ENCODE results near the gene RAB11FIP5. TPM values are rescaled to one million over a fixed set of nuclear protein-coding genes. Genes with fewer than 3 reads are reported as not detected.

Gene RAB11FIP5
- total and polyA plus RNA-seq, 10 of the 15 experiments (the other 5 are each of a cell fraction or from before 2014, with no cell fraction given): 0.03 to 0.20 (median 0.06) TPM; not detected in 6

- no peaks in the 10 kb centered on the region for H3K79me2 ChIP-seq (ENCODE audit: control insufficient read depth, insufficient read depth, low read length)
- ATAC-seq (no peak), DNase-seq (ENCODE audit: low read depth, low spot score) (no peak), FAIRE-seq (no peak)
- intact Hi-C loops (cut with micrococcal nuclease; ENCODE audit: unreplicated experiment) (no loop called here), in situ Hi-C loops (cut with MboI) (no loop called here)
- H3K9me3 ChIP-seq (replicated peaks; ENCODE audit: control insufficient read depth, insufficient read depth, low read length): no peaks in the 10 kb centered on the region
- ChIA-PET SMC1A (ENCODE audit: uncharacterized antibody, unreplicated experiment) (no interaction called here), RAD21 (ENCODE audit: unreplicated experiment) (no interaction called here), CTCF (no interaction called here), POLR2A (no interaction called here)
- H4K20me1 ChIP-seq (ENCODE audit: control insufficient read depth, insufficient read depth): no peaks in the 10 kb centered on the region
- 61% methylated on average over 8 of the region's 8 CpGs for WGBS (ENCODE audit: insufficient coverage, insufficient replicate concordance, low lambda C conversion rate, missing lambda C conversion rate)
- H3K4me1 ChIP-seq (ENCODE audit: control insufficient read depth, insufficient read depth, low read length): no peaks in the 10 kb centered on the region
- no TSS peak for BruUV-seq (replicated peaks)
- H3K4me3 ChIP-seq: no peak overlapping the region
- no peak overlapping the region for H3K9ac ChIP-seq (ENCODE audit: control insufficient read depth, insufficient read depth, low read length)
- no peaks in the 10 kb centered on the region for H3K27me3 ChIP-seq (replicated peaks in 1 of 2; ENCODE audit: control insufficient read depth in 2 of 2, insufficient read depth in 2 of 2, low read length in 1 of 2)
- no peaks in the 10 kb centered on the region for H3K36me3 ChIP-seq (ENCODE audit: control insufficient read depth in 2 of 2, insufficient read depth in 2 of 2, low read length in 1 of 2)
- TF ChIP-seq PRDM15 (CRISPR knock-in tag; IDR thresholded peaks at IDR 0.05) (no peak), SP1 (IDR thresholded peaks at IDR 0.05; ENCODE audit: low read depth, low read length) (no peak), POLR2AphosphoS5 (IDR thresholded peaks at IDR 0.05; ENCODE audit: low read length) (no peak), NFXL1 (IDR thresholded peaks at IDR 0.05; ENCODE audit: borderline replicate concordance) (no peak), WRNIP1 (IDR thresholded peaks at IDR 0.05; ENCODE audit: borderline replicate concordance, low read depth, low read length) (no peak), NR2C2 (IDR thresholded peaks at IDR 0.05; ENCODE audit: borderline replicate concordance, control insufficient read depth, insufficient read length, low read depth) (no peak), E4F1 (IDR thresholded peaks at IDR 0.05; ENCODE audit: borderline replicate concordance, partially characterized antibody) (no peak), E2F4 (IDR thresholded peaks at IDR 0.05; ENCODE audit: low read depth, low read length) (no peak), CBX5 (IDR thresholded peaks at IDR 0.05; ENCODE audit: low read depth) (no peak), HDGF (IDR thresholded peaks at IDR 0.05) (no peak), BHLHE40 (IDR thresholded peaks at IDR 0.05; ENCODE audit: borderline replicate concordance in 1 of 2, low read depth in 2 of 2, low read length in 1 of 2) (no peak), SIN3A (IDR thresholded peaks at IDR 0.05; ENCODE audit: low read depth, low read length) (no peak), KLF5 (IDR thresholded peaks at IDR 0.05; ENCODE audit: partially characterized antibody) (no peak)
- TF ChIP-seq, protein P1, sequence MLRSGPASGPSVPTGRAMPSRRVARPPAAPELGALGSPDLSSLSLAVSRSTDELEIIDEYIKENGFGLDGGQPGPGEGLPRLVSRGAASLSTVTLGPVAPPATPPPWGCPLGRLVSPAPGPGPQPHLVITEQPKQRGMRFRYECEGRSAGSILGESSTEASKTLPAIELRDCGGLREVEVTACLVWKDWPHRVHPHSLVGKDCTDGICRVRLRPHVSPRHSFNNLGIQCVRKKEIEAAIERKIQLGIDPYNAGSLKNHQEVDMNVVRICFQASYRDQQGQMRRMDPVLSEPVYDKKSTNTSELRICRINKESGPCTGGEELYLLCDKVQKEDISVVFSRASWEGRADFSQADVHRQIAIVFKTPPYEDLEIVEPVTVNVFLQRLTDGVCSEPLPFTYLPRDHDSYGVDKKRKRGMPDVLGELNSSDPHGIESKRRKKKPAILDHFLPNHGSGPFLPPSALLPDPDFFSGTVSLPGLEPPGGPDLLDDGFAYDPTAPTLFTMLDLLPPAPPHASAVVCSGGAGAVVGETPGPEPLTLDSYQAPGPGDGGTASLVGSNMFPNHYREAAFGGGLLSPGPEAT (IDR thresholded peaks at IDR 0.05; ENCODE audit: low read depth): no peak
- no peak overlapping the region for H3K4me2 ChIP-seq (ENCODE audit: control insufficient read depth, insufficient read depth)
- no peak overlapping the region for H2AFZ ChIP-seq (ENCODE audit: control insufficient read depth, low read depth, low read length)
- no peak overlapping the region for H3K27ac ChIP-seq (ENCODE audit: control insufficient read depth, insufficient read depth)
Observed at GRCh38 chr2:73063909-73064875, 48.6 kb downstream of the RAB11FIP5 start.
